Loucy (cell line): Measurements from ENCODE around the gene ANKRD65.

Experiments used
- CTCF ChIP-seq: fragments of 200-600 bp; sonication (generic); conservative IDR thresholded peaks from 2 replicates; pipeline ENCODE4 v1.5.1; 2014; ENCODE audit warnings: mild to moderate bottlenecking, antibody characterized with exemption, low read length
- EZH2phosphoT487 ChIP-seq: fragments of 200-600 bp; IDR thresholded peaks from 2 replicates; pipeline ENCODE4 v1.6.1; 2018; ENCODE audit warnings: antibody characterized with exemption, mild to moderate bottlenecking, moderate library complexity, borderline replicate concordance

- TF ChIP-seq CTCF (no peak), EZH2phosphoT487 (no peak)
These were observed 20.3 kb downstream of the ANKRD65 start for GRCh38 chr1:1400576-1401456.
